H9 (cell line): ENCODE measurements around the gene LRRC27. TPM values are rescaled to one million over a fixed set of nuclear protein-coding genes. Genes with fewer than 3 reads are reported as not detected.

Source experiments
- DNase-seq: peaks from one replicate; pipeline ENCODE4 v3.0.0-alpha.2; 2017
- H2AFZ ChIP-seq: one replicate; pipeline ENCODE4 v1.6.1; 2013; ENCODE audit warnings: mild to moderate bottlenecking, low read length, control low read depth, moderate library complexity
- H2AK5ac ChIP-seq: 2 replicates; pipeline ENCODE4 v1.6.1; 2013; ENCODE audit warnings: low read length, control low read depth, mixed read lengths; ENCODE audit not compliant: insufficient read length
- H2BK120ac ChIP-seq: one replicate; pipeline ENCODE4 v1.6.1; 2013; ENCODE audit warnings: low read depth, mild to moderate bottlenecking, low read length, control low read depth, inconsistent platforms; ENCODE audit not compliant: poor library complexity, severe bottlenecking
- H2BK12ac ChIP-seq: 2 replicates; pipeline ENCODE4 v1.6.1; 2013; ENCODE audit warnings: low read length, control low read depth, mixed read lengths, low read depth; ENCODE audit not compliant: insufficient read length
- H2BK15ac ChIP-seq: 2 replicates; pipeline ENCODE4 v1.6.1; 2013; ENCODE audit warnings: low read depth, low read length, control low read depth
- H2BK20ac ChIP-seq: one replicate; pipeline ENCODE4 v1.6.1; 2013; ENCODE audit warnings: low read depth, mild to moderate bottlenecking, low read length, control low read depth, inconsistent platforms; ENCODE audit not compliant: poor library complexity, severe bottlenecking
- H2BK5ac ChIP-seq: 2 replicates; pipeline ENCODE4 v1.6.1; 2013; ENCODE audit warnings: low read length, control low read depth, mixed read lengths; ENCODE audit not compliant: insufficient read length
- H3K14ac ChIP-seq: 2 replicates; pipeline ENCODE4 v1.6.1; 2013; ENCODE audit warnings: low read length, control low read depth; ENCODE audit not compliant: insufficient read depth
- H3K18ac ChIP-seq: 2 replicates; pipeline ENCODE4 v1.6.1; 2013; ENCODE audit warnings: low read depth, mild to moderate bottlenecking, mixed read lengths, low read length, control low read depth; ENCODE audit not compliant: insufficient read length
- H3K23ac ChIP-seq: 2 replicates; pipeline ENCODE4 v1.6.1; 2013; ENCODE audit warnings: low read length, control low read depth, mixed read lengths, low read depth; ENCODE audit not compliant: insufficient read length
- H3K23me2 ChIP-seq: 2 replicates; pipeline ENCODE4 v1.6.1; 2013; ENCODE audit warnings: low read depth, mild to moderate bottlenecking, mixed read lengths, low read length, control low read depth; ENCODE audit not compliant: insufficient read length, poor library complexity, severe bottlenecking
- H3K27ac ChIP-seq: 2 replicates; pipeline ENCODE4 v1.5.1; 2013; ENCODE audit warnings: low read length, control low read depth, mixed read lengths, low read depth; ENCODE audit not compliant: insufficient read length
- H3K27me3 ChIP-seq: 2 replicates; pipeline ENCODE4 v1.6.1; 2013; ENCODE audit warnings: low read length, control low read depth, inconsistent platforms; ENCODE audit not compliant: insufficient read depth
- H3K4ac ChIP-seq: 2 replicates; pipeline ENCODE4 v1.6.1; 2013; ENCODE audit warnings: low read depth, mild to moderate bottlenecking, control low read depth, inconsistent platforms, low read length, moderate library complexity
- H3K4me1 ChIP-seq: 2 replicates; pipeline ENCODE4 v1.6.1; 2013; ENCODE audit warnings: low read length, control low read depth, inconsistent platforms; ENCODE audit not compliant: insufficient read depth
- H3K4me2 ChIP-seq: 2 replicates; pipeline ENCODE4 v1.6.1; 2013; ENCODE audit warnings: low read length, control low read depth, mixed read lengths; ENCODE audit not compliant: insufficient read length, insufficient read depth
- H3K56ac ChIP-seq: 2 replicates; pipeline ENCODE4 v1.6.1; 2013; ENCODE audit warnings: low read depth, mild to moderate bottlenecking, mixed read lengths, low read length, control low read depth; ENCODE audit not compliant: insufficient read length
- H3K79me1 ChIP-seq: 2 replicates; pipeline ENCODE4 v1.6.1; 2013; ENCODE audit warnings: low read depth, mild to moderate bottlenecking, moderate library complexity, low read length, control low read depth, inconsistent platforms; ENCODE audit not compliant: insufficient read depth, poor library complexity, severe bottlenecking
- H3K79me2 ChIP-seq: 2 replicates; pipeline ENCODE4 v1.6.1; 2013; ENCODE audit warnings: low read length, control low read depth, inconsistent platforms; ENCODE audit not compliant: insufficient read depth
- H3K9ac ChIP-seq: 2 replicates; pipeline ENCODE4 v1.6.1; 2013; ENCODE audit warnings: low read length, control low read depth, mixed read lengths; ENCODE audit not compliant: insufficient read length; ENCODE audit errors: extremely low read depth
- H3K9me3 ChIP-seq: one replicate; pipeline ENCODE4 v1.6.1; 2013; ENCODE audit warnings: low read depth, low read length, inconsistent platforms; ENCODE audit not compliant: control insufficient read depth
- H3T11ph ChIP-seq: one replicate; pipeline ENCODE4 v1.6.1; 2013; ENCODE audit warnings: mild to moderate bottlenecking, low read length, control low read depth, inconsistent platforms
- H4K20me1 ChIP-seq: one replicate; pipeline ENCODE4 v1.6.1; 2013; ENCODE audit not compliant: control insufficient read depth, insufficient read length, insufficient read depth
- H4K5ac ChIP-seq: 2 replicates; pipeline ENCODE4 v1.6.1; 2013; ENCODE audit warnings: low read depth, mild to moderate bottlenecking, mixed read lengths, low read length, control low read depth; ENCODE audit not compliant: insufficient read length
- H4K8ac ChIP-seq: replicated peaks from 2 replicates; pipeline ENCODE4 v1.6.1; 2013; ENCODE audit warnings: low read length, control low read depth, mixed read lengths, low read depth; ENCODE audit not compliant: insufficient read length
- H4K91ac ChIP-seq: 2 replicates; pipeline ENCODE4 v1.6.1; 2013; ENCODE audit warnings: low read depth, mild to moderate bottlenecking, moderate library complexity, mixed read lengths, low read length, control low read depth; ENCODE audit not compliant: insufficient read length
- H3K27ac Mint-ChIP-seq, 3 experiments: 2 replicates in 2 of 3; 3 replicates in 1 of 3; pipeline ENCODE4 v1.8.0; 2020 to 2021; ENCODE audit warnings: mixed read lengths in 3 of 3, mild to moderate bottlenecking in 1 of 3, moderate library complexity in 1 of 3
- H3K27me3 Mint-ChIP-seq: 2 replicates; pipeline ENCODE4 v1.8.0; 2021; ENCODE audit warnings: low read depth, mild to moderate bottlenecking, moderate library complexity, mixed read lengths
- H3K36me3 Mint-ChIP-seq, 3 experiments: 2 replicates in 2 of 3; 3 replicates in 1 of 3; pipeline ENCODE4 v1.8.0; 2020 to 2021; ENCODE audit warnings: low read depth in 3 of 3, mixed read lengths in 3 of 3; ENCODE audit not compliant: insufficient read depth in 1 of 3
- H3K4me1 Mint-ChIP-seq, 2 experiments: 2 replicates each; pipeline ENCODE4 v1.8.0; 2020; ENCODE audit warnings: mixed read lengths in 2 of 2
- H3K4me3 Mint-ChIP-seq, 2 experiments: 2 replicates in 1 of 2; 3 replicates in 1 of 2; pipeline ENCODE4 v1.8.0; 2020 to 2021; ENCODE audit warnings: mild to moderate bottlenecking in 2 of 2, mixed read lengths in 2 of 2, moderate library complexity in 1 of 2
- H3K9me3 Mint-ChIP-seq, 2 experiments: 2 replicates in 1 of 2; 3 replicates in 1 of 2; pipeline ENCODE4 v1.8.0; 2020; ENCODE audit warnings: mild to moderate bottlenecking in 2 of 2, mixed read lengths in 2 of 2, moderate library complexity in 1 of 2
- CTCF ChIP-seq: fragments of 200-600 bp; sonication (generic); conservative IDR thresholded peaks from 3 replicates; pipeline ENCODE4 v1.8.0; 2021; ENCODE audit warnings: antibody characterized with exemption, mild to moderate bottlenecking
- WGBS: extraction: QIAGEN DNeasy Blood & Tissue Kit; methylation state at CpG from one replicate; pipeline ENCODE4 v1.1.7; 2013; ENCODE audit warnings: missing lambda C conversion rate, low lambda C conversion rate, mixed read lengths; ENCODE audit not compliant: insufficient read length; ENCODE audit errors: extremely low coverage; 5-methylcytosine and 5-hydroxymethylcytosine counted together
- total RNA-seq: library from RNA; stranded (reverse); gene quantifications from 2 replicates; pipeline ENCODE4 v1.2.1, GENCODE V29; 2021

Gene LRRC27
- total RNA-seq, 1 experiment from 2014 or later, result 2.7 TPM

- peaks cover 3% of the 10 kb centered on the region for H3K27me3 Mint-ChIP-seq
- peaks cover 0 to 4% (median 0%) of the 10 kb centered on the region in 3 experiments; a peak in 3 of 7 replicates for H3K36me3 Mint-ChIP-seq
- H3K4me1 ChIP-seq, result no peaks in the 10 kb centered on the region
Measured at GRCh38 chr10:132357286-132358058, 25.5 kb downstream of the LRRC27 start.

More at GRCh38 chr10:132357286-132358058, 25.5 kb downstream of the LRRC27 start:
- no peaks in the 10 kb centered on the region for H3K27me3 ChIP-seq
- no peaks in the 10 kb centered on the region for H3K79me2 ChIP-seq
- no peak overlapping the region for H4K8ac ChIP-seq
- H3K4me2 ChIP-seq, result no peak overlapping the region
- H3K18ac ChIP-seq, result no peak overlapping the region
- H2BK20ac ChIP-seq, result no peak overlapping the region
- H2AFZ ChIP-seq, result no peak overlapping the region
- no peak overlapping the region for H2BK120ac ChIP-seq
- no peaks in the 10 kb centered on the region for H4K20me1 ChIP-seq
- no peak overlapping the region for H2BK12ac ChIP-seq
- Mint-ChIP-seq H3K4me3 (no peak overlapping the region), H3K27ac (no peak overlapping the region), H3K9me3 (peaks cover 3 to 7% of the 10 kb centered on the region in 2 experiments; a peak in 4 of 5 replicates), H3K4me1 (peaks cover 2 to 6% of the 10 kb centered on the region in 2 experiments; a peak in 2 of 4 replicates)
- H3K14ac ChIP-seq, result no peak overlapping the region
- H4K5ac ChIP-seq, result no peak overlapping the region
- H3K9ac ChIP-seq, result no peak overlapping the region
- H3K9me3 ChIP-seq, result no peaks in the 10 kb centered on the region
- no peaks in the 10 kb centered on the region for H3K79me1 ChIP-seq
- TF ChIP-seq CTCF, result no peak
- no peak overlapping the region for H3K27ac ChIP-seq
- WGBS, result no CpG with 5 or more reads among the region's 15 CpGs
- no peak overlapping the region for H3K23ac ChIP-seq
- DNase-seq, result no peak
- H3K56ac ChIP-seq, result no peak overlapping the region
- no peak overlapping the region for H2BK5ac ChIP-seq
- H3K4ac ChIP-seq, result no peak overlapping the region
- no peaks in the 10 kb centered on the region for H3K23me2 ChIP-seq
- H2AK5ac ChIP-seq, result no peak overlapping the region
- H4K91ac ChIP-seq, result no peak overlapping the region
- H2BK15ac ChIP-seq, result no peak overlapping the region
- H3T11ph ChIP-seq, result no peak overlapping the region
